ENCODE data around the gene CTAGE6. TPM values are rescaled to one million over a fixed set of nuclear protein-coding genes. Genes with fewer than 3 reads are reported as not detected.
"Not testable (repeated sequence)": the region's sequence is repeated elsewhere in the genome, so short reads cannot be mapped to it uniquely, and the experiment has no call there.

Gene CTAGE6
- total RNA-seq (2014; rRNA removed; shearing (Covaris generic)): not detected in 2 replicates

GRCh38 chr7:143757596-143757995 lies at the start of gene CTAGE6:
Gene CTAGE6, minus strand, starts transcription at chr7:143757696. Its CDS starts 38 bp downstream, at chr7:143757658.
- not testable (repeated sequence) for H3K36me3 ChIP-seq (replicated peaks; ENCODE audit: control insufficient read depth, insufficient read depth, low read length); H3K4me3 ChIP-seq (ENCODE audit: insufficient read depth, low read depth, low read length); H3K27me3 ChIP-seq (ENCODE audit: control insufficient read depth, insufficient read depth, low read length); DNase-seq

- not testable (repeated sequence) for H3K4me3 ChIP-seq (ENCODE audit: insufficient read depth, low read depth, low read length); DNase-seq; H3K36me3 ChIP-seq (replicated peaks; ENCODE audit: control insufficient read depth, insufficient read depth, low read length); H3K27me3 ChIP-seq (ENCODE audit: control insufficient read depth, insufficient read depth, low read length)
These were observed 49.2 kb upstream of the CTAGE6 start for GRCh38 chr7:143806664-143807071.

- H3K4me3 ChIP-seq (ENCODE audit: insufficient read depth, low read depth, low read length); H3K27me3 ChIP-seq (ENCODE audit: control insufficient read depth, insufficient read depth, low read length); H3K36me3 ChIP-seq (replicated peaks; ENCODE audit: control insufficient read depth, insufficient read depth, low read length); DNase-seq: not testable (repeated sequence)
These were observed 40.4 kb upstream of the CTAGE6 start for GRCh38 chr7:143797896-143798290.

- H3K4me3 ChIP-seq (ENCODE audit: insufficient read depth, low read depth, low read length); H3K36me3 ChIP-seq (replicated peaks; ENCODE audit: control insufficient read depth, insufficient read depth, low read length); DNase-seq; H3K27me3 ChIP-seq (ENCODE audit: control insufficient read depth, insufficient read depth, low read length): not testable (repeated sequence)
These were observed 39.8 kb upstream of the CTAGE6 start for GRCh38 chr7:143797119-143797895.

DNA sequence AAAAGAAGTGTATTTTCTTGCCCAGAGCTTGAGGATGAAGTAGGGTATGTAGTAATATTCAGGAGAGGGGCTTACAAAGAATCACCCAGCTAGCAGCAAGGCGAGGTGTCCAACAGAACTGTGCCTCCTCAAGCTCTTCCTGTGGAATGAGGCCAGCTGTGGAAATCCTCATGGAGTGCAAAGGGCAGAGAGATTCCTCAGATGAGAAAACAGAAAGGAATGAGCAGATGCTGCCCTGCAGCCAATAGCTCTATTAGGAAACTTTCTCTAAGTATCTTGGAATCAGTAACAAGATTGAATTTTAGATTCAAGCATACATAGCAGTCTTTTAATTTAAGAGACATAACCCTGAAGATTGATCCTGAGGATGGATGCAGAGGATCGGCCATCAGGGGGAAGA lies 38.2 kb upstream of the CTAGE6 start:
- not testable (repeated sequence) for H3K27me3 ChIP-seq (ENCODE audit: control insufficient read depth, insufficient read depth, low read length); H3K4me3 ChIP-seq (ENCODE audit: insufficient read depth, low read depth, low read length); DNase-seq; H3K36me3 ChIP-seq (replicated peaks; ENCODE audit: control insufficient read depth, insufficient read depth, low read length)

- not testable (repeated sequence) for DNase-seq; H3K36me3 ChIP-seq (replicated peaks; ENCODE audit: control insufficient read depth, insufficient read depth, low read length); H3K27me3 ChIP-seq (ENCODE audit: control insufficient read depth, insufficient read depth, low read length); H3K4me3 ChIP-seq (ENCODE audit: insufficient read depth, low read depth, low read length)
These were observed 35.1 kb upstream of the CTAGE6 start for GRCh38 chr7:143792633-143793032.

DNA sequence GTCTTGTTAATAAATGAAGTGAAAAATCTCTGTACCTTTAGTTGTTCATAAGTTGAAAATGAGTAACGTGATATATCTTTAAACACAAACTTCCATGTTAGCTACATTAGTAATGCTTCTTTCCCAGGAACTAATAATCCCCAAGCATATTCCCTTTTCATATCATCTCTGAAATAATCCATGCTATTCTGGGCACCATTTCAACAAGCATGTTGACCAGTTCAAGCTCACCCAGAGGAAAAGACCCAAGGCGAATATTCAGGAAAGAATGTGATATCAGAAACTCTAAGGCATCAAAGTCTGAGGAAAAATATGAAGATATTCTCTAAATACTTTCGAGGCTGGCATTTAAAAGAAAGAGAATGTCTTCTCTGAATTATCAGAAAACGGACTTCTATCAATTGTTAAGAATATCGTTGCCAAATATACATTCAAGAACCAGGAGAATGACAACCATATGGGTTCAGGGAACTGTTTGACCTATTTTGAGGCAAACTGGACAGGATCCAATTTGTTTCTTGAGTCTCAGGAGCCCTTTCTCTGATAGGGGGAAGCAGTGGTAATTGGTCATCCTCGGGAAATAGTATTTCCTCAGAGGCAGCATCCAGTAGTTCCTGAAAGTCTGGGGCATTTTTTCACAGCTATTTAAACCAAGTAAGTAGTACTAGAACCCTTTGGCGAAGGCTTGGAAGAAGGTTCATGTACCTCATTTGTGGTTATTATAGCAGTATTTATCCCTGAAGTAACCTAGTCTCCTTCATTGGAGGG lies 28.1 kb upstream of the CTAGE6 start:
- not testable (repeated sequence) for H3K36me3 ChIP-seq (replicated peaks; ENCODE audit: control insufficient read depth, insufficient read depth, low read length); DNase-seq; H3K27me3 ChIP-seq (ENCODE audit: control insufficient read depth, insufficient read depth, low read length); H3K4me3 ChIP-seq (ENCODE audit: insufficient read depth, low read depth, low read length)

DNA sequence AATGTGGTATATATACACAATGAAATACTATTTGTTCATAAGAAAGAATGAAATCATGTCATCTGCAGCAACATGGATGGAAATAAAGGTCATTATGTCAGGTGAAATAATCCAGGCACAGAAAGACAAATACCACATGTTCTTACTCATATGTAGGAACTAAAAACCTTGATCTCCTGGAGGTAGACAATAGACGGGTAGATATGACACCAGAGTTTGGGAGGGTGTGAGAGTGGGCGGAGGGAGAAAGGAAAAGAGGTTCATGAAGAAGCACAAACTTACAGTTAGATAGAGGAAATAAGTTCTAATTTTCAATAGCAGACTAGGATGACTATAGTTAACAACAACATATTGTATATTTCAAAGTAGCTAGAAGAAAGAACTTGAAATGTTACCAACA lies 22.1 kb upstream of the CTAGE6 start:
- not testable (repeated sequence) for DNase-seq; H3K27me3 ChIP-seq (ENCODE audit: control insufficient read depth, insufficient read depth, low read length); H3K4me3 ChIP-seq (ENCODE audit: insufficient read depth, low read depth, low read length)

DNA sequence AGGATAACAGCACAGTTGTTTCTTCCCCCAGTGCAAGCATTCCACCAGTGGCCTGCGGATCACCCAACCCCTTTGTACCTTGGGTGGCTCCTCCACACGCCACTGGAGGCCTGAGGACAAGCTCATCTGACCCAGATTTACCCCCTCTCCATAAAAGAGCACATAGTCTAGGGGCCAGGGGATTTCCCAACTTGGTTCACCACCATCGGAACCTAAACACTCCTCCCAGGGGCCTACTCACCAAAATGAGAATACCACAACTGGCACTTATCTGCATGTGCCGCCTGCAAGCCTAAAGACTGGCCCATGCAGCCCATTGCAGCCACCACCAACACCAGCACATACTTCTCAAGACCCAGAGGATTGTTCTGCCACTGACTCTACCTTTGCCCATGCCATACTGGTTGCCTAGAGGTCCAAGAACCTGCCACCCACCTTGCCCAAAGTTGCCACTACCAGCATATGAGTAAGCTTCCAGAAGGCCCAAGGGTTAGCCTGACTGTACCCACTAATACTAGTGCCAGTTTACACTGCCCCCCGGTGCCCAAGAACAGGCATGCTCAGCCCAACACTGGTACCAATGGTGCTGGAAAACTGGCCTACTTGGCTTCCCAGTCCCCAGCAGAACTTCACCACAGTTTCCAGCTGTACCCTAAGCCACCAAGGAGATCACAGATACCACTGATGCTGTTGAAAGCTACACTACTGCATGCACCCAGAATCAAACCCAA lies 15.4 kb upstream of the CTAGE6 start:
- not testable (repeated sequence) for DNase-seq; H3K36me3 ChIP-seq (replicated peaks; ENCODE audit: control insufficient read depth, insufficient read depth, low read length); H3K4me3 ChIP-seq (ENCODE audit: insufficient read depth, low read depth, low read length); H3K27me3 ChIP-seq (ENCODE audit: control insufficient read depth, insufficient read depth, low read length)

More for the DNA sequence above, 22.1 kb upstream of the CTAGE6 start:
- H3K36me3 ChIP-seq (replicated peaks; ENCODE audit: control insufficient read depth, insufficient read depth, low read length): not testable (repeated sequence)

GRCh38 chr7:143767531-143767930 lies 10.0 kb upstream of the CTAGE6 start:
- not testable (repeated sequence) for H3K36me3 ChIP-seq (replicated peaks; ENCODE audit: control insufficient read depth, insufficient read depth, low read length); H3K4me3 ChIP-seq (ENCODE audit: insufficient read depth, low read depth, low read length); H3K27me3 ChIP-seq (ENCODE audit: control insufficient read depth, insufficient read depth, low read length); DNase-seq

- not testable (repeated sequence) for H3K27me3 ChIP-seq (ENCODE audit: control insufficient read depth, insufficient read depth, low read length); H3K4me3 ChIP-seq (ENCODE audit: insufficient read depth, low read depth, low read length); H3K36me3 ChIP-seq (replicated peaks; ENCODE audit: control insufficient read depth, insufficient read depth, low read length); DNase-seq
These were observed 8.2 kb upstream of the CTAGE6 start for GRCh38 chr7:143765678-143766077.

DNA sequence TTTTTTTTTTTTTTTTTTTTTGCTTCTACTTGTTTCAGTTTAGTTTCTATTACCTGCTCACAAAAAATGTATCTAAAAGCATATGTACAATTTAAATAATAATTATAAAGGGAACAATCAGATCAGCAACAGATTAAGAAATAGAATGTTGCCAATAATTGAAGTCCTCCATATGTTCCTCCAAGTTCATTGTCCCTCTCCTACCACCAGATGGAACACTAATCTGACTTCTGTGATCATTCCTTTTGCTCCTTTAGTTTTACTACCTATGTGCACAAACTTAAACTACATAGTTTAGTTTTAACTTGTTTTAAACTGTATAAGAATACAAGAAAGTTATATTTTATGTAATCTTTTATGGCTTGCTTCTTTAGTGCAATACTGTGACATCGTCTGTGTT lies 5.6 kb upstream of the CTAGE6 start:
- DNase-seq; H3K36me3 ChIP-seq (replicated peaks; ENCODE audit: control insufficient read depth, insufficient read depth, low read length); H3K27me3 ChIP-seq (ENCODE audit: control insufficient read depth, insufficient read depth, low read length); H3K4me3 ChIP-seq (ENCODE audit: insufficient read depth, low read depth, low read length): not testable (repeated sequence)

- H3K4me3 ChIP-seq (ENCODE audit: insufficient read depth, low read depth, low read length); H3K27me3 ChIP-seq (ENCODE audit: control insufficient read depth, insufficient read depth, low read length); DNase-seq; H3K36me3 ChIP-seq (replicated peaks; ENCODE audit: control insufficient read depth, insufficient read depth, low read length): not testable (repeated sequence)
These were observed 12.2 kb downstream of the CTAGE6 start for GRCh38 chr7:143745340-143745739.

- H3K27me3 ChIP-seq (ENCODE audit: control insufficient read depth, insufficient read depth, low read length); H3K36me3 ChIP-seq (replicated peaks; ENCODE audit: control insufficient read depth, insufficient read depth, low read length); H3K4me3 ChIP-seq (ENCODE audit: insufficient read depth, low read depth, low read length): not testable (repeated sequence)
- DNase-seq: peak; percentile 26
These were observed 20.3 kb downstream of the CTAGE6 start for GRCh38 chr7:143737037-143737819.

Measured in H7 (cell line).